SK-N-SH (cell line): ENCODE data around the gene EPO.

Experiments
- CTCF ChIP-seq: fragments of 200-600 bp; sonication (generic); IDR thresholded peaks from 2 replicates; pipeline ENCODE4 v1.6.1; 2017; ENCODE audit warnings: antibody characterized with exemption, mild to moderate bottlenecking, moderate library complexity
- ELF1 ChIP-seq: IDR thresholded peaks from 2 replicates; pipeline ENCODE4 v1.4.0; 2012
- EP300 ChIP-seq, 2 experiments: IDR thresholded peaks; 2 replicates each; pipeline versions ENCODE4 v1.4.0 to v1.6.1; 2012; ENCODE audit warnings: borderline replicate concordance in 1 of 2, low read depth in 1 of 2, low read length in 1 of 2
- FOXJ3 ChIP-seq: sonication (generic); formaldehyde crosslinking; IDR thresholded peaks from 2 replicates; pipeline ENCODE4 v1.5.1; 2020; ENCODE audit warnings: mild to moderate bottlenecking, missing genetic modification reagents
- FOXM1 ChIP-seq: IDR thresholded peaks from 2 replicates; pipeline ENCODE4 v1.4.0; 2012; ENCODE audit warnings: low read depth, mild to moderate bottlenecking
- MAX ChIP-seq: IDR thresholded peaks from 2 replicates; pipeline ENCODE4 v1.4.0; 2012; ENCODE audit warnings: low read depth
- MXI1 ChIP-seq: IDR thresholded peaks from 2 replicates; pipeline ENCODE4 v1.6.1; 2012; ENCODE audit warnings: mild to moderate bottlenecking, low read depth, low read length, improper control_type of control experiment
- NRF1 ChIP-seq: IDR thresholded peaks from 2 replicates; pipeline ENCODE4 v1.6.1; 2012; ENCODE audit warnings: low read depth, mild to moderate bottlenecking, low read length
- POLR2AphosphoS5 ChIP-seq: IDR thresholded peaks from 2 replicates; pipeline ENCODE4 v1.6.1; 2012; ENCODE audit warnings: low read depth, low read length
- RAD21 ChIP-seq: IDR thresholded peaks from 2 replicates; pipeline ENCODE4 v1.6.1; 2012; ENCODE audit warnings: mild to moderate bottlenecking, low read length
- RXRA ChIP-seq: IDR thresholded peaks from 2 replicates; pipeline ENCODE4 v1.4.0; 2012; ENCODE audit warnings: low read depth, mild to moderate bottlenecking, borderline replicate concordance
- USF2 ChIP-seq: fragments of 150-350 bp; IDR thresholded peaks from 2 replicates; pipeline ENCODE4 v1.6.1; 2017; ENCODE audit warnings: antibody characterized with exemption, low read length, low read depth, borderline replicate concordance
- YY1 ChIP-seq: IDR thresholded peaks from 2 replicates; pipeline ENCODE4 v1.4.0; 2012; ENCODE audit warnings: low read depth, mild to moderate bottlenecking

GRCh38 chr7:100696123-100696521 lies 24.1 kb upstream of the EPO start:
- TF ChIP-seq FOXJ3 (CRISPR knock-in tag) (no peak), CTCF (no peak), USF2 (no peak), EP300 (IDR thresholded peaks at IDR 0.05; ENCODE audit: borderline replicate concordance in 1 of 2, low read depth in 1 of 2, low read length in 1 of 2) (no peak), POLR2AphosphoS5 (no peak), MXI1 (no peak), RAD21 (no peak), YY1 (no peak), RXRA (no peak), MAX (no peak), FOXM1 (no peak), ELF1 (no peak), NRF1 (no peak)
